ENCODE measurements around the gene CRACR2B.

Gene CRACR2B

DNA sequence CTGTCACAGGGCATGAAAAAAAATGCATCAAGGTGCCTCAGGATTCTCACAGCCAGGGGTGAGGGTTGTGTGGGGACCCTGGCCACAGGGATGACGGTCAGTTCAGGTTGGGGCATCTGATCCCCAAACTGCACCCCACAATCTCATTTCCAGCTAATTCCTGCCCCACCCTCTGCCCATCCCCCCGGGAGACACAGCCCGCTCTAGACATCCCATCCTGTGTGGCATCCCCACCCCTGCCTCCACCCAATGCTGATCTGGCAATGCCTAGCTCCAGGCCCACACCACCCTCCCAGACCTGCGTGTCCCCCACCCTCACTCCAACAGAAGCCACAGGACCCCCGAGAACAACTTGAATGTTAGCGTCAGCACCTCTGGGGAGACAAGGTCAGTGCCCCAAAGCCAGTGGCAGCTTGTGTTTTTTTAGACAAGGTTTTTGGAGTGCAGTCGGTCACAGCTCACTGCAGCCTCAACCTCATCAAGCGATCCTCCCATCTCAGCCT is 40.2 kb downstream of the CRACR2B start:
- ATAC-seq, result no peak
- Mint-ChIP-seq H3K27me3 (no peaks in the 10 kb centered on the region), H3K4me1 (no peaks in the 10 kb centered on the region), H3K36me3 (no peaks in the 10 kb centered on the region), H3K4me3 (no peak overlapping the region), H3K9me3 (no peaks in the 10 kb centered on the region), H3K27ac (no peak overlapping the region)

DNA sequence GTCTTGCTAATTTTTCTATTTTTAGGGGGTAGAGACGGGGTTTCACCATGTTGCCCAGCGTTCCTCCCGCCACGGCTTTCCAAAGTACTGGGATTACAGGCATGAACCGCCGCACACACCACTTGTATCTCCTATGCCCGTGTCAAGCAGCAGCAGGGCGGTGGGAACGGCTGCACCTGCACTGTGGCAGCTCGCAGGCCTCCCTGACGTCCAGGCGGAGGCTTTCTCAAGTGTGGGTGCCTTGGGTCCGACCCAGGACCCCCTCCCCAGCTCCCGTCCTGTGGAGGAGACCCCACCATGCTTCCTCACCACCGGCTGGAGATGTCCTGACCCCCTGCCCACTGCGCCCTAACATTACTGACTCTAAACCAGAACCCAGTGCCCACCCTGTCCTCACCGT is 40.7 kb downstream of the CRACR2B start:
- Mint-ChIP-seq H3K9me3 (no peaks in the 10 kb centered on the region), H3K27ac (no peak overlapping the region)

DNA sequence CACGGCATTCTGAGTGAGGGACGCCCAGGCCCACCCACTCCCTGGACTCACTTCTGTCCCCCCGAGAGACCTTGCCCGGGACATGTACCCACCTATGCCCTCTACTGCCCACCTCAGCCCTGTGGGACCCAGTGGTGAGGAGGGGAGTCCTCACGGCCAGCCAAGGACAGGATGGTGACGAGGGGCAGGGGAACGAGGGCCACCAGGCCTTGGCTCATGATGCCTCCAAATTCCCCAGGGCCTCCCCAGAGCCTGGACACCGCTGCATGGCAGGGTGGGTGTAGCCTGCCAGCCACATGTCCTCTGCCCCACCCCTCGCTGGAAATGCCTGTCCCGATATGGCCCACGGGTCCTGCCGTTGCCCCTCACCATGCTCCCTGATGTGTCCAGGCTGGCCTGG is 41.1 kb downstream of the CRACR2B start:
- Mint-ChIP-seq H3K4me1 (no peaks in the 10 kb centered on the region), H3K36me3 (peaks cover 9% of the 10 kb centered on the region), H3K27me3 (no peaks in the 10 kb centered on the region), H3K27ac (no peak overlapping the region), H3K4me3 (no peak overlapping the region), H3K9me3 (no peaks in the 10 kb centered on the region)
- ATAC-seq, result no peak

More for the DNA sequence above, 40.7 kb downstream of the CRACR2B start:
- Mint-ChIP-seq H3K36me3 (peaks cover 5% of the 10 kb centered on the region), H3K4me1 (no peaks in the 10 kb centered on the region), H3K27me3 (no peaks in the 10 kb centered on the region), H3K4me3 (no peak overlapping the region)
- no peak for ATAC-seq

DNA sequence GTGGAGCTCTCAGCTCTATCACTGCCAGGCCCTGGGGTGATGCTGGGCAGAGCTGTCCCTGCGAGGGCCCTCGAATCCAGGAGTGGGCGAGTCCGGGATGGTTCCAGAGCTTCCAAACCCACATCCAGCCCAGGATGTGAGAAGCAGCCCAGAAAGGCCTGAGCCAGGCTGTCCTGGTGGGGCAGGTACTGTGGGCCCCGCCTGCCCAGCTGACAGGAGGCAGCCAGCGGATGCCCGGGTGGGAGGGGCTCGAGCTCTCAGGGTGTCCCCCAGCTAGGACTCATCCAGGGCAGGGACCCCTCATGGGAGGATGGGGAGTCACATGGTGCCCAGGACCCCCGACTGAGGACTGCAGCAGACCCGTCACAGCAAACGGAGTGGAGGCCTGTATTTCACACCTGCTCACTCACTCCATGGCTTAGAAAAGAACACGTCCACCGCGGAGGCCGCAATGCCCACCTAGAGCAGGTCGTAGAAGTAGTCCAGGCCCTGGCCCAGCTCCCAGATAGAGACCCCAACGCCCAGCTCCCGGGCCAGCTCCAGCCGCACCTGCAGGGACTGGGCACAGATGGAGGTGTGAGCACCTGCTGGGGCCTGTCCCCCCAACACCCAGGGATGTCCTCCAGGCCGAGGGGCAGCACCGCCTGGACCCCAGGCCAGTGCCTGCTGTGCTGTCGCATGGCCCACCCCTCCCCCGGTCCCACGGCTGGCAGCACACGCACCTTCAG is 41.8 kb downstream of the CRACR2B start:
- no peaks in the 10 kb centered on the region for H3K4me1 Mint-ChIP-seq
- H3K27me3 Mint-ChIP-seq, result no peaks in the 10 kb centered on the region
- H3K9me3 Mint-ChIP-seq, result no peaks in the 10 kb centered on the region
- peaks cover 15% of the 10 kb centered on the region for H3K36me3 Mint-ChIP-seq
- ATAC-seq, result no peak
- H3K27ac Mint-ChIP-seq, result no peak overlapping the region
- no peak overlapping the region for H3K4me3 Mint-ChIP-seq

DNA sequence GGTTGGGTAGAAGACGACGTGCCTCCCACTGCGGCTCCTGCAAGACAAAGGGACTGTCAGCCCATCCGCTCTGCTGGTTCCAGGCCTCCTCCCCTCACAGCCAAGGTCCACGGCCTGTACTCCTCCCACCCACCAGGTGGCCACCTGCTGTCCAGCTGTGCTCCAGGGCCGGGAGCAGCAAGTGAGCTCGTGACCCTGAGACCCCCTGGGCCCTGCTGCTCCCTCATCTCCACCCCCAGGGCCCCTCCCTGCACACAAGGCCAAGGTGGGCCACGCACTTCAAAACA is 42.4 kb downstream of the CRACR2B start:
- no peaks in the 10 kb centered on the region for H3K9me3 Mint-ChIP-seq
- no peaks in the 10 kb centered on the region for H3K27me3 Mint-ChIP-seq
- no peak for ATAC-seq
- no peak overlapping the region for H3K4me3 Mint-ChIP-seq
- H3K4me1 Mint-ChIP-seq, result no peaks in the 10 kb centered on the region
- H3K27ac Mint-ChIP-seq, result no peak overlapping the region
- peaks cover 18% of the 10 kb centered on the region for H3K36me3 Mint-ChIP-seq

DNA sequence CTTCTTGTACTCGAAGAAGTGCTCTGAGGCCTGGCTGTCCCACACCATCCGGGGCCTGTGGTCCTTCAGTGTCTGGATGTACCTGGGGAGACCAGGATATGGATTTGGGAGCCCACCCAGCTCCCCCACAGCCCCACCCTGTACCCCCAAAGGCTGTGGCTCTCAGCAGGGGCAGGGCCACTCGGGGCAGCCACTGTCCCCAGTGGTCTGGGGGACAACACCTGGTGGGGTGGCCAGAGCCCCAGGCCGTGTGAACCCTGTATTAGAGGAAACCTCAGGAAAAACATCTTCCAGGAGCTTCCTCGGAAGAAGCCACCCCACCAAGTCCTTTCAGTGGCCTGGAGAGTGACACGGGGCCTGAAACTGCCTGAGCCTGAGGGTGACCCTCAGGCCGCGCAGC is 42.7 kb downstream of the CRACR2B start:
- H3K4me1 Mint-ChIP-seq, result no peaks in the 10 kb centered on the region
- no peaks in the 10 kb centered on the region for H3K9me3 Mint-ChIP-seq
- peaks cover 21% of the 10 kb centered on the region for H3K36me3 Mint-ChIP-seq
- ATAC-seq, result no peak
- no peak overlapping the region for H3K4me3 Mint-ChIP-seq
- no peak overlapping the region for H3K27ac Mint-ChIP-seq
- H3K27me3 Mint-ChIP-seq, result no peaks in the 10 kb centered on the region

DNA sequence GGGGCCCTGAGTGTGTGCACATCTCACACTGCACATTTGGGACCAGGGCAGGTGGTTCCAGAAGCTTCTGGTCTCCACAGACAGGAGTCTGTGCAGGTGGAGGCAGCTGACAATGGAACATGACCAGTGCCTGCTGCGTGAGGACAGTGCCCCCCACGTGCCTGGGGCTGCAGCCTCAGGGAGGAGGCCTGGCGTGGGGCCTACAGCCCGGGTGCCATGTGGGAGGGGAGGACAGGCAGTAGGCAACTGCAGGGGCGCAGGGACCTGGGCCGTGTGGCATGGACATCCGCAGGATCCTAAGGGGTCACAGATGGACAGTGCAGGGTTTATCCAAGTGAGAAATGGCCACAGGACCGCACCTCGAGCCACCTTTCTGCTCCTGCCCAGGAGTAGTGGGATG is 43.8 kb downstream of the CRACR2B start:
- no peak overlapping the region for H3K27ac Mint-ChIP-seq
- H3K27me3 Mint-ChIP-seq, result no peaks in the 10 kb centered on the region
- no peak overlapping the region for H3K4me3 Mint-ChIP-seq
- peaks cover 27% of the 10 kb centered on the region for H3K36me3 Mint-ChIP-seq
- ATAC-seq, result no peak
- H3K4me1 Mint-ChIP-seq, result no peaks in the 10 kb centered on the region
- H3K9me3 Mint-ChIP-seq, result no peaks in the 10 kb centered on the region

DNA sequence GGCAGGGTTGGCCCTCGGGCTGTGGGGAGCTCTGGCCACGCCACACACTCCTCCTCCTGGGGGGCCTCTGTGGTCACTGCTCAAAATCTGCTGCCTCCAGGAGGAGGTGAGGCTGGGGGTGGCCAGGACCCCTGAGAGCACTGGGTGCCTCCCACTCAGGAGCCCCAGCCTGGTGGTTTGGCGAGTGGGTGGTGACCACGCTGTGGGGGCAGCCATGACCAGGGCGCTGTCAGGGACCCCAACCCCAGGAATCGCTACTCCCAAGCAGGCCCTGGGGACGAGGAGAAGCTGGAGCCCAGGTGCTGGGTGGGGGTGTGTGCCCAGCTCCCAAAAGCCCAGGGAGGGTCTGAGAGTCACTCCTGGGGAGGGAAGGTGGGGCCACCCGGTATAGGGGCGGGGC is 45.1 kb downstream of the CRACR2B start:
- H3K36me3 Mint-ChIP-seq, result peaks cover 33% of the 10 kb centered on the region
- H3K4me3 Mint-ChIP-seq, result no peak overlapping the region
- no peak for ATAC-seq
- H3K27ac Mint-ChIP-seq, result no peak overlapping the region
- H3K27me3 Mint-ChIP-seq, result no peaks in the 10 kb centered on the region
- no peaks in the 10 kb centered on the region for H3K9me3 Mint-ChIP-seq
- no peaks in the 10 kb centered on the region for H3K4me1 Mint-ChIP-seq

DNA sequence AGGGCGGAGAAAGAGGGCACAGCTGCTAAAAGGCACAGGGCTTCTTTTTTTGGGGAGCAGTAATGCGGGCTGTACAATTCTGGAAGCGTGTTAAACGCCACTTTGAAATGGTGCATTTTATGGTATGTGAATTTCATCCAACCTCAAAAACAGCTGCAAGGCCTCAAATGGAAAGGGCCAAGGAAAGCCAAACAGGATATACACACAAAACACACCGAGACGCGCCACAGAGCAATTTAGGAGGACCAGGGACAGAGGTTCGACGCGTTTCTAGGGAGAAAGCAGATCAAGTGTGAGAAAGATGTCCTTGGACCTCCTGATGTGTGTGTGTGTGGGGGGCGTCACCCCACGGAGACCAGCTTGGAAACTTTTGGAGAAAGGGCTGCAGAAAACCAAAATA is 46.0 kb downstream of the CRACR2B start:
- no peaks in the 10 kb centered on the region for H3K9me3 Mint-ChIP-seq
- H3K4me3 Mint-ChIP-seq, result no peak overlapping the region
- H3K27ac Mint-ChIP-seq, result no peak overlapping the region
- H3K36me3 Mint-ChIP-seq, result peaks cover 38% of the 10 kb centered on the region
- H3K27me3 Mint-ChIP-seq, result no peaks in the 10 kb centered on the region
- no peak for ATAC-seq
- H3K4me1 Mint-ChIP-seq, result no peaks in the 10 kb centered on the region

DNA sequence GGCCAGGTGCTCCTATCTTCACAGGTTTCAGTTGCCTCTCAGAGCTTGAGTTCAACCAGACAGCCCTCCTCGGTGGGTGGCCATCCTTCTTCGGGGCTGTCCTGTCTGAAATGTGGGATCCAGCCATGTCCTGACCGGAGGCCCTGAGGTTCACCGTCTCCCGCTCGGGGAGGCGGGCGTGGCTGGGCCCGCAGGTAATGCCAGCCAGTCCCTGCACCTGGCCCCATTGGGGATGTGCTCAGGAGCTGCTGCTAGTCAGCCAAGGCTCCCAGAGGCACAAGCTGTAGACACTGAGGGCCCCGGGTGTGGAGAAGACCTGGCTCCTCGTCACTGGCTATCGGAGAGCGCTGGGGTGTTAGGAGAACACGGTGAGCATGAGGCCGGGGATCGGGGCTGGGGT is 47.5 kb downstream of the CRACR2B start:
- H3K4me1 Mint-ChIP-seq, result no peaks in the 10 kb centered on the region
- H3K27ac Mint-ChIP-seq, result no peak overlapping the region
- no peaks in the 10 kb centered on the region for H3K9me3 Mint-ChIP-seq
- H3K36me3 Mint-ChIP-seq, result peaks cover 47% of the 10 kb centered on the region
- H3K4me3 Mint-ChIP-seq, result no peak overlapping the region
- ATAC-seq, result no peak
- H3K27me3 Mint-ChIP-seq, result no peaks in the 10 kb centered on the region

DNA sequence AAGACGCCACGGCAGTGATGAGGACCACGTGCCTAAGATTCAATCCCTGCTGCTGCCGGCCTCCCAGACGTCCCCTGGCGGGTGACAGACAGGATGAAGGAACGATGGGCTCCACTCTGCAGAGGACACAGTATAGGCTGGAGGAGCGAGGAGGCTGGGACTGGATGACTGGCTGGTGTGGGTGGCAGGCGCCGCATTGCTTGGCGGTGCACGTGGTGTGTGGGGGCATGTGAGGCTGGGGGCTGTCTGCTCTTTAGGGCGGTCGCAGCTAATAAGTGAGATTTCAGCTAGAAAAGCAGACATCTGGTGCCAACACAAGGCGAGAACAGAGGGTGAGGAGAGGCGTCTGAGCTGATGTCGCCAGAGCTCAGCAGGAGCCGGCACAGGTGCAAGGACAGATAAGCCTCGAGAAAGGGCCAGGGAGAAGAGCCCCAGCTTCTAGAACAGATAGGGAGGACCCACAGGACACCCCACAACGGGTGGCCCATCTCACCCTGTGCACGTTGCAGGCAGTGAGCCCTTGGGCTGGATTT is 48.1 kb downstream of the CRACR2B start:
- Mint-ChIP-seq H3K27me3 (no peaks in the 10 kb centered on the region), H3K4me3 (no peak overlapping the region), H3K4me1 (no peaks in the 10 kb centered on the region), H3K9me3 (no peaks in the 10 kb centered on the region), H3K27ac (no peak overlapping the region), H3K36me3 (peaks cover 54% of the 10 kb centered on the region)
- no peak for ATAC-seq

DNA sequence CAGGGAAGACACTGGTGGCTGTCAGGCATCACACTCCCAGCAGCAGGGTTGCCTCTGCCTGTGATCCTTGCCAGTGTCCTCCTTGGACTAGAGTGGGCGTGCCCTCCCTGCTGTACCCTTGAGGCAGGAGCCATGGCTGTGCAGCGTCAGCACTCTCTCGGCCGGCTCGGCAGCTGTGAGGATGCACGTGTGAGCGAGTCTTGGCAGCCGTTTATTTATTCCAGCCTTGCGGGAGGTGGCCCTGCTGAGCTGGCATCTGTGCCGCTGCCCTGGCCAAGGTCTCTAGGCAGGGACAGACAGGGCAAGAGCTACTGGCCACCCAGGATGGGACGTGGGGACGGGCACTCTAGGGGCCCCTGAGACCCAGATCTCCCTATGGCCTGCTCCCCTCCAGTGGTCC is 48.8 kb downstream of the CRACR2B start:
- ATAC-seq, result no peak
- Mint-ChIP-seq H3K27ac (no peak overlapping the region), H3K27me3 (no peaks in the 10 kb centered on the region), H3K4me1 (no peaks in the 10 kb centered on the region), H3K4me3 (no peak overlapping the region), H3K9me3 (no peaks in the 10 kb centered on the region), H3K36me3 (peaks cover 59% of the 10 kb centered on the region)

DNA sequence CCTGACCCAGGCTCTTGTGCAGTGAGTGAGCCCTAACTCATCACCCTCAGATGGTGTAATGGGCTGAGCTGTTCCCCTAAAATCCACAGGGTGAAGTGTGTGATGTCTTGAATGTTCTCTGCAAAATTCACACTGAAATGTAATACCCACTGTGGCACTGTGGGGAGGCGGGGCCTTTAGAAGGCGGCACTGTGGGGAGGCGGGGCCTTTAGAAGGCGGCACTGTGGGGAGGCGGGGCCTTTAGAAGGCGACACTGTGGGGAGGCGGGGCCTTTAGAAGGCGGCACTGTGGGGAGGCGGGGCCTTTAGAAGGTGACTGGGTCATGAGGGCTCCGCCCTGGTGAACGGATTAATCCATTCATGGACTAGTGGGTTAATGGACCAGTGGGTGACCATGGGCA is 49.8 kb downstream of the CRACR2B start:
- H3K4me3 Mint-ChIP-seq, result no peak overlapping the region
- H3K27me3 Mint-ChIP-seq, result no peaks in the 10 kb centered on the region
- peaks cover 69% of the 10 kb centered on the region for H3K36me3 Mint-ChIP-seq
- no peak for ATAC-seq
- no peaks in the 10 kb centered on the region for H3K9me3 Mint-ChIP-seq
- H3K4me1 Mint-ChIP-seq, result no peaks in the 10 kb centered on the region
- no peak overlapping the region for H3K27ac Mint-ChIP-seq

DNA sequence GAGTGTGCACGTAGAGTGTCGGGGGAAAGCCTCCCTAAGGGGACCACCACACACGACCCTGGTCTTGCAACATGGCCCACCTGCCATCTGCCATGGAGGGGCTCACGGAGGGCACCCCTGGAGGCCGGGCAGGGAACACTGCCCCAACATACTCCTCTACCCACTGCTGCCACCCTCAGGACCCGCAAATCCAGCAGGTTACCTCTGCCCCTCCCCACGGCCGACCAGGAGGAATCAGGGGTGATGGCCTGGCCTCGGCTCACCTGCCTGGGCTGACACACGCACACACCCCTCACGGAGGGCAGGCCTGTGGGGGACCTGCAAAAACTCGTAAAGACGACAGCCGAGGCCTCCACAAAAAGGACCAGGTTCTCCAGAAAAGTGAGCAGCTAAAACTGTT is 52.7 kb downstream of the CRACR2B start:
- Mint-ChIP-seq H3K27ac (no peak overlapping the region), H3K27me3 (no peaks in the 10 kb centered on the region), H3K36me3 (peaks cover 59% of the 10 kb centered on the region), H3K4me1 (no peaks in the 10 kb centered on the region), H3K4me3 (no peak overlapping the region), H3K9me3 (no peaks in the 10 kb centered on the region)
- ATAC-seq, result no peak
